K562 (cell line): ENCODE measurements around the gene SENP3. TPM values are rescaled to one million over a fixed set of nuclear protein-coding genes. Genes with fewer than 3 reads are reported as not detected.
A peak's percentile ranks its signal among the peaks of the same experiment; 100 is the strongest.

Experiments
- CEBPB ChIP-seq: fragments of 450-650 bp; IDR thresholded peaks from 2 replicates; pipeline ENCODE4 v1.6.1; 2016; ENCODE audit warnings: missing genetic modification characterization, missing compliant biosample characterization
- DPF2 ChIP-seq: fragments of 450-650 bp; IDR thresholded peaks from 2 replicates; pipeline ENCODE4 v1.6.1; 2016
- FOXJ2 ChIP-seq: fragments of 200-800 bp; sonication (Bioruptor generic); IDR thresholded peaks from 2 replicates; pipeline ENCODE4 v1.6.1; 2016; ENCODE audit warnings: missing genetic modification characterization, missing compliant biosample characterization
- FOXJ3 ChIP-seq: sonication (generic); formaldehyde crosslinking; IDR thresholded peaks from 2 replicates; pipeline ENCODE4 v1.4.0; 2020; ENCODE audit warnings: mild to moderate bottlenecking, missing genetic modification reagents
- FOXK2 ChIP-seq, 2 experiments: fragments of 450-650 bp; IDR thresholded peaks in 1 of 2; conservative IDR thresholded peaks in 1 of 2; 2 replicates each; pipeline ENCODE4 v1.6.1; 2016; ENCODE audit warnings: low read depth in 2 of 2, mild to moderate bottlenecking in 1 of 2
- KDM4B ChIP-seq, 2 experiments: fragments of 450-650 bp in 1 of 2; sonication (generic) in 1 of 2; IDR thresholded peaks; 2 replicates each; pipeline ENCODE4 v1.6.1; 2016 to 2017; ENCODE audit warnings: borderline replicate concordance in 2 of 2, antibody characterized with exemption in 1 of 2, low read depth in 1 of 2, mild to moderate bottlenecking in 1 of 2
- MEF2D ChIP-seq: conservative IDR thresholded peaks from 2 replicates; pipeline ENCODE4 v1.6.1; 2016; ENCODE audit warnings: low read depth, missing genetic modification characterization, missing compliant biosample characterization
- NCOA4 ChIP-seq: fragments of 450-650 bp; IDR thresholded peaks from 2 replicates; pipeline ENCODE4 v1.6.1; 2018; ENCODE audit warnings: mild to moderate bottlenecking; ENCODE audit not compliant: partially characterized antibody
- NFRKB ChIP-seq: fragments of 450-650 bp; IDR thresholded peaks from 2 replicates; pipeline ENCODE4 v1.6.1; 2016; ENCODE audit warnings: low read depth
- PRMT5 ChIP-seq: sonication (generic); formaldehyde crosslinking; IDR thresholded peaks from 2 replicates; pipeline ENCODE4 v1.5.0; 2020; ENCODE audit warnings: missing genetic modification reagents
- RBM39 ChIP-seq: fragments of 200-400 bp; formaldehyde crosslinking; optimal IDR thresholded peaks from 2 replicates; pipeline ENCODE3; 2018; ENCODE audit warnings: low read depth, low read length
- SMARCE1 ChIP-seq: fragments of 450-650 bp; IDR thresholded peaks from 2 replicates; pipeline ENCODE4 v1.7.1; 2016; ENCODE audit warnings: mild to moderate bottlenecking
- SREBF1 ChIP-seq: fragments of 150-350 bp; IDR thresholded peaks from 2 replicates; pipeline ENCODE4 v1.6.1; 2014; ENCODE audit warnings: antibody characterized with exemption, low read depth, low read length, borderline replicate concordance
- U2AF2 ChIP-seq: fragments of 200-400 bp; formaldehyde crosslinking; optimal IDR thresholded peaks from 2 replicates; pipeline ENCODE3; 2017; ENCODE audit warnings: low read depth, mild to moderate bottlenecking, low read length
- ZNF143 ChIP-seq: sonication (generic); formaldehyde crosslinking; IDR thresholded peaks from 2 replicates; pipeline ENCODE4 v1.9.0; 2022; ENCODE audit warnings: mild to moderate bottlenecking, missing genetic modification reagents
- ZNF263 ChIP-seq: sonication (generic); formaldehyde crosslinking; IDR thresholded peaks from 2 replicates; pipeline ENCODE4 v1.8.0; 2022; ENCODE audit warnings: mild to moderate bottlenecking, missing genetic modification reagents, borderline replicate concordance
- ZNF778 ChIP-seq: fragments of 450-650 bp; formaldehyde crosslinking; IDR thresholded peaks from 2 replicates; pipeline ENCODE4 v1.4.0; 2020; ENCODE audit warnings: mild to moderate bottlenecking, moderate library complexity
- ZZZ3 ChIP-seq: fragments of 450-650 bp; IDR thresholded peaks from 2 replicates; pipeline ENCODE4 v1.6.1; 2016; ENCODE audit warnings: antibody characterized with exemption, mild to moderate bottlenecking, moderate library complexity
- polyA plus RNA-seq, 8 experiments: library from polyadenylated mRNA; depleted of rRNA in 4 of 8; stranded (reverse) in 5 of 8; unstranded in 3 of 8; fragments of >200 nt; fragmentation: Nextera tagmentation in 2 of 8; fragmentation: Illumina TruSeq in 1 of 8; extraction: Ambion mirVana in 2 of 8; extraction: Trizol in 1 of 8; gene quantifications; 2 replicates each; pipeline versions ENCODE4 v1.2.1 to v1.2.3, GENCODE V29; 2011 to 2014; ENCODE audit warnings: inconsistent platforms in 1 of 8, missing spikeins in 1 of 8
- total RNA-seq, 7 experiments: library from RNA; depleted of rRNA in 6 of 7; stranded (reverse); fragments of >200 nt in 6 of 7; fragmentation: Illumina TruSeq in 2 of 7; extraction: Trizol in 2 of 7; gene quantifications; 2 replicates each; pipeline versions ENCODE4 v1.2.1 to v1.2.3, GENCODE V29; 2011 to 2021; ENCODE audit warnings: low replicate concordance in 1 of 7
- TF ChIP-seq, protein P1 (sequence below): IDR thresholded peaks from 2 replicates; pipeline ENCODE4 v1.6.1; 2014; ENCODE audit warnings: antibody characterized with exemption
- TF ChIP-seq, protein P2 (sequence below): fragments of 200-800 bp; sonication (Bioruptor generic); IDR thresholded peaks from 2 replicates; pipeline ENCODE4 v1.6.1; 2017; ENCODE audit warnings: missing genetic modification characterization, missing compliant biosample characterization
- TF ChIP-seq, protein P3 (sequence below): fragments of 200-800 bp; sonication (Bioruptor generic); IDR thresholded peaks from 2 replicates; pipeline ENCODE4 v1.6.1; 2017; ENCODE audit warnings: missing genetic modification characterization, missing compliant biosample characterization
- TF ChIP-seq, protein P4 (sequence below): fragments of 250-450 bp; sonication (Bioruptor Pico); IDR thresholded peaks from 2 replicates; pipeline ENCODE4 v1.9.0; 2021; ENCODE audit warnings: mild to moderate bottlenecking
- TF ChIP-seq, protein P5 (sequence below): conservative IDR thresholded peaks from 2 replicates; pipeline ENCODE4 v1.6.1; 2011; ENCODE audit warnings: low read depth, mild to moderate bottlenecking, low read length; ENCODE audit not compliant: control insufficient read depth

SENP3 gene
- total and polyA plus RNA-seq, 9 of the 15 experiments (the other 6 are each of a cell fraction or from before 2014, with no cell fraction given): 0.63 to 102 (median 78.8) TPM

DNA sequence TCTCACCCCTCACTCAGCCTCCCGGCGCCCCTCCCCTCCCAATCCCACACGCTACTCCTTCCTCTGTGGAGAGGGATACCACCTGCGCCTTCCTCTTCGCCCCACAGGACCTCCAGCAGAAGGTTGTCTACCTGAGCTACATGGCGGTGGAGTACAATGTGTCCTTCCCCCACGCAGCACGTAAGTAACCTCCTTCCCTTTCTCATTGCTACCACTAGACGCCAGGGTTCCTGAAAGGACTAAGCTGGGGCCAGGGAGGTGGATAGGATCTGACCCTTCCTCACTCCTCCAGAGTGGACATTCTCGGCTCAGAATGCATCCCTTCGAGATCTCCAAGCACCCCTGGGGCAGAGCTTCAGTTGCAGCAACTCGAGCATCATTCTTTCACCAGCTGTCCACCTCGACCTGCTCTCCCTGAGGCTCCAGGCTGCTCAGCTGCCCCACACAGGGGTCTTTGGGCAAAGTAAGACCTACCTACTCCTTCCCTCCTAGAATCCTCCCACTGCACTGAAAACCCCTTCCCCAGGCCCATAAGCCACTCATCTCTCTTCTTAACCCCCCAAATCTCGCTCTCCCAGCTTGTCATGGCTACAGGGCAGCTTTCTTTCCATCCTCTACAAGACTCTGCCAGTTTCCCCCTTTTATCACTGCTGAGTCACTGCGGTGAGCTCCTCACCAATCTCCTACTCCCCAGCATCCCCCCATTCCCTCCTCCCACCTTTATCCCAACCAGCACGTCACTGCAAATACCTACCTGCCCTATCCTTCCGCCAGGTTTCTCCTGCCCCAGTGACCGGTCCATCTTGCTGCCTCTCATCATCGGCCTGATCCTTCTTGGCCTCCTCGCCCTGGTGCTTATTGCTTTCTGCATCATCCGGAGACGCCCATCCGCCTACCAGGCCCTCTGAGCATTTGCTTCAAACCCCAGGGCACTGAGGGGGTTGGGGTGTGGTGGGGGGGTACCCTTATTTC is 19.2 kb downstream of the SENP3 start (continued):
- TF ChIP-seq FOXJ3 (CRISPR knock-in tag) (no peak), MEF2D (tag) (no peak), FOXK2 (conservative IDR thresholded peaks at IDR 0.05 in 1 of 2, IDR thresholded peaks at IDR 0.05 in 1 of 2; ENCODE audit: low read depth in 2 of 2) (no peak), SMARCE1 (peak; percentile 79), PRMT5 (CRISPR knock-in tag) (no peak), DPF2 (peak; percentile 74), U2AF2 (no peak), NFRKB (no peak), ZNF143 (CRISPR knock-in tag) (no peak), CEBPB (tag) (no peak), ZNF778 (CRISPR knock-in tag) (no peak), ZNF263 (CRISPR knock-in tag) (peak; percentile 86; the same call in 1 of the 2 replicates), RBM39 (no peak), KDM4B (IDR thresholded peaks at IDR 0.05; ENCODE audit: borderline replicate concordance in 2 of 2, low read depth in 1 of 2) (no peak), NCOA4 (no peak), FOXJ2 (no peak), SREBF1 (no peak), ZZZ3 (no peak)
- TF ChIP-seq, protein P1, sequence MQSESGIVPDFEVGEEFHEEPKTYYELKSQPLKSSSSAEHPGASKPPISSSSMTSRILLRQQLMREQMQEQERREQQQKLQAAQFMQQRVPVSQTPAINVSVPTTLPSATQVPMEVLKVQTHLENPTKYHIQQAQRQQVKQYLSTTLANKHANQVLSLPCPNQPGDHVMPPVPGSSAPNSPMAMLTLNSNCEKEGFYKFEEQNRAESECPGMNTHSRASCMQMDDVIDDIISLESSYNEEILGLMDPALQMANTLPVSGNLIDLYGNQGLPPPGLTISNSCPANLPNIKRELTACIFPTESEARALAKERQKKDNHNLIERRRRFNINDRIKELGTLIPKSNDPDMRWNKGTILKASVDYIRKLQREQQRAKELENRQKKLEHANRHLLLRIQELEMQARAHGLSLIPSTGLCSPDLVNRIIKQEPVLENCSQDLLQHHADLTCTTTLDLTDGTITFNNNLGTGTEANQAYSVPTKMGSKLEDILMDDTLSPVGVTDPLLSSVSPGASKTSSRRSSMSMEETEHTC: no peak
- TF ChIP-seq, protein P2, sequence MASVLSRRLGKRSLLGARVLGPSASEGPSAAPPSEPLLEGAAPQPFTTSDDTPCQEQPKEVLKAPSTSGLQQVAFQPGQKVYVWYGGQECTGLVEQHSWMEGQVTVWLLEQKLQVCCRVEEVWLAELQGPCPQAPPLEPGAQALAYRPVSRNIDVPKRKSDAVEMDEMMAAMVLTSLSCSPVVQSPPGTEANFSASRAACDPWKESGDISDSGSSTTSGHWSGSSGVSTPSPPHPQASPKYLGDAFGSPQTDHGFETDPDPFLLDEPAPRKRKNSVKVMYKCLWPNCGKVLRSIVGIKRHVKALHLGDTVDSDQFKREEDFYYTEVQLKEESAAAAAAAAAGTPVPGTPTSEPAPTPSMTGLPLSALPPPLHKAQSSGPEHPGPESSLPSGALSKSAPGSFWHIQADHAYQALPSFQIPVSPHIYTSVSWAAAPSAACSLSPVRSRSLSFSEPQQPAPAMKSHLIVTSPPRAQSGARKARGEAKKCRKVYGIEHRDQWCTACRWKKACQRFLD (CRISPR knock-in tag): no peak
- TF ChIP-seq, protein P3, sequence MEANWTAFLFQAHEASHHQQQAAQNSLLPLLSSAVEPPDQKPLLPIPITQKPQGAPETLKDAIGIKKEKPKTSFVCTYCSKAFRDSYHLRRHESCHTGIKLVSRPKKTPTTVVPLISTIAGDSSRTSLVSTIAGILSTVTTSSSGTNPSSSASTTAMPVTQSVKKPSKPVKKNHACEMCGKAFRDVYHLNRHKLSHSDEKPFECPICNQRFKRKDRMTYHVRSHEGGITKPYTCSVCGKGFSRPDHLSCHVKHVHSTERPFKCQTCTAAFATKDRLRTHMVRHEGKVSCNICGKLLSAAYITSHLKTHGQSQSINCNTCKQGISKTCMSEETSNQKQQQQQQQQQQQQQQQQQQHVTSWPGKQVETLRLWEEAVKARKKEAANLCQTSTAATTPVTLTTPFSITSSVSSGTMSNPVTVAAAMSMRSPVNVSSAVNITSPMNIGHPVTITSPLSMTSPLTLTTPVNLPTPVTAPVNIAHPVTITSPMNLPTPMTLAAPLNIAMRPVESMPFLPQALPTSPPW (CRISPR knock-in tag): peak; percentile 59
- TF ChIP-seq, protein P4, sequence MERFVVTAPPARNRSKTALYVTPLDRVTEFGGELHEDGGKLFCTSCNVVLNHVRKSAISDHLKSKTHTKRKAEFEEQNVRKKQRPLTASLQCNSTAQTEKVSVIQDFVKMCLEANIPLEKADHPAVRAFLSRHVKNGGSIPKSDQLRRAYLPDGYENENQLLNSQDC (CRISPR knock-in tag): no peak
- TF ChIP-seq, protein P5, sequence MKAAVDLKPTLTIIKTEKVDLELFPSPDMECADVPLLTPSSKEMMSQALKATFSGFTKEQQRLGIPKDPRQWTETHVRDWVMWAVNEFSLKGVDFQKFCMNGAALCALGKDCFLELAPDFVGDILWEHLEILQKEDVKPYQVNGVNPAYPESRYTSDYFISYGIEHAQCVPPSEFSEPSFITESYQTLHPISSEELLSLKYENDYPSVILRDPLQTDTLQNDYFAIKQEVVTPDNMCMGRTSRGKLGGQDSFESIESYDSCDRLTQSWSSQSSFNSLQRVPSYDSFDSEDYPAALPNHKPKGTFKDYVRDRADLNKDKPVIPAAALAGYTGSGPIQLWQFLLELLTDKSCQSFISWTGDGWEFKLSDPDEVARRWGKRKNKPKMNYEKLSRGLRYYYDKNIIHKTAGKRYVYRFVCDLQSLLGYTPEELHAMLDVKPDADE: no peak
